Sigmoid colon (tissue), 4 donors: ENCODE data around the gene KCND3.

Source experiments
- EP300 ChIP-seq, 4 donors: sonication (generic); formaldehyde crosslinking; IDR thresholded peaks; one replicate each; pipeline ENCODE4 v1.6.1; 2017; ENCODE audit warnings: antibody characterized with exemption in 4 of 4
- POLR2A ChIP-seq, 2 donors: fragments of 450-650 bp; IDR thresholded peaks; one replicate each; pipeline ENCODE4 v1.6.1; 2016; ENCODE audit warnings: antibody characterized with exemption in 2 of 2, mild to moderate bottlenecking in 2 of 2, moderate library complexity in 2 of 2
- TF ChIP-seq, protein P1 (sequence below), 4 experiments: fragments of 450-650 bp in 3 of 4; fragments of 200-600 bp in 1 of 4; IDR thresholded peaks; one replicate each; pipeline ENCODE4 v1.5.1; 2016 to 2019; ENCODE audit warnings: antibody characterized with exemption in 4 of 4, mild to moderate bottlenecking in 3 of 4, moderate library complexity in 2 of 4

DNA sequence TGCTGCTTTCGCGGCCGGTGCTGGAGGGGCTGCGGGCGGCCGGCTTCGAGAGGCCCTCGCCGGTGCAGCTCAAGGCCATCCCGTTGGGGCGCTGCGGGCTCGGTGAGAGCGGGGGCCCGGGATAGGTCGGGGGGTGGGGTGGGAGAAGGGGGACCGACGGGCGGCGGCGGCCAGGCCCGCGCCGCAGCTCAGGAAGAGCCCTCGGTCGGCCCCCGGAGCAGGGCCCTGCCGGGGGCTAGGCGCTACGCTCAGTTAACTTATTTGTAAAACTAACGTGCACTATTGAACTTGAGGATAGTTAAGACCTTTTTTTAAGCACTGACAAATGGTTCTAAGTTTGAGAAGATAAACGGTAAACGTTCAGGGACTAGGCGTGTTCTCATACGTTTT, 233.3 kb downstream of the KCND3 start:
- no peak for TF ChIP-seq POLR2A (IDR thresholded peaks at IDR 0.05)
- TF ChIP-seq, protein P1, sequence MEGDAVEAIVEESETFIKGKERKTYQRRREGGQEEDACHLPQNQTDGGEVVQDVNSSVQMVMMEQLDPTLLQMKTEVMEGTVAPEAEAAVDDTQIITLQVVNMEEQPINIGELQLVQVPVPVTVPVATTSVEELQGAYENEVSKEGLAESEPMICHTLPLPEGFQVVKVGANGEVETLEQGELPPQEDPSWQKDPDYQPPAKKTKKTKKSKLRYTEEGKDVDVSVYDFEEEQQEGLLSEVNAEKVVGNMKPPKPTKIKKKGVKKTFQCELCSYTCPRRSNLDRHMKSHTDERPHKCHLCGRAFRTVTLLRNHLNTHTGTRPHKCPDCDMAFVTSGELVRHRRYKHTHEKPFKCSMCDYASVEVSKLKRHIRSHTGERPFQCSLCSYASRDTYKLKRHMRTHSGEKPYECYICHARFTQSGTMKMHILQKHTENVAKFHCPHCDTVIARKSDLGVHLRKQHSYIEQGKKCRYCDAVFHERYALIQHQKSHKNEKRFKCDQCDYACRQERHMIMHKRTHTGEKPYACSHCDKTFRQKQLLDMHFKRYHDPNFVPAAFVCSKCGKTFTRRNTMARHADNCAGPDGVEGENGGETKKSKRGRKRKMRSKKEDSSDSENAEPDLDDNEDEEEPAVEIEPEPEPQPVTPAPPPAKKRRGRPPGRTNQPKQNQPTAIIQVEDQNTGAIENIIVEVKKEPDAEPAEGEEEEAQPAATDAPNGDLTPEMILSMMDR (IDR thresholded peaks at IDR 0.05) = no peak
- TF ChIP-seq EP300 (IDR thresholded peaks at IDR 0.05) = no peak
